ENCODE results near the gene USF3. TPM values are rescaled to one million over a fixed set of nuclear protein-coding genes. Genes with fewer than 3 reads are reported as not detected.

The USF3 gene
- total and polyA plus RNA-seq, 2 of the 13 experiments (the other 11 are each of a cell fraction or from before 2014, with no cell fraction given) = 6.3 to 15.2 TPM

- TF ChIP-seq CREM (IDR thresholded peaks at IDR 0.05) (peak; percentile 46), CREM (CRISPR knock-in tag; IDR thresholded peaks at IDR 0.05) (no peak), ZNF629 (CRISPR knock-in tag; conservative IDR thresholded peaks at IDR 0.05) (no peak), NBN (conservative IDR thresholded peaks at IDR 0.05) (no peak), PRDM10 (CRISPR knock-in tag; IDR thresholded peaks at IDR 0.05; ENCODE audit: low read depth) (no peak), NFATC3 (CRISPR knock-in tag; IDR thresholded peaks at IDR 0.05) (no peak), CENPX (CRISPR knock-in tag; IDR thresholded peaks at IDR 0.05) (no peak), E2F2 (CRISPR knock-in tag; IDR thresholded peaks at IDR 0.05; ENCODE audit: borderline replicate concordance) (no peak), ZNF407 (CRISPR knock-in tag; IDR thresholded peaks at IDR 0.05; ENCODE audit: not compliant biosample characterization) (no peak), ZBTB2 (CRISPR knock-in tag; IDR thresholded peaks at IDR 0.05; ENCODE audit: low read depth) (no peak), JUND (CRISPR knock-in tag; IDR thresholded peaks at IDR 0.05) (no peak), CBX2 (IDR thresholded peaks at IDR 0.05; ENCODE audit: low read depth, low read length) (no peak), CBX2 (CRISPR knock-in tag; IDR thresholded peaks at IDR 0.05; ENCODE audit: low read depth) (no peak), LBX2 (CRISPR knock-in tag; IDR thresholded peaks at IDR 0.05; ENCODE audit: borderline replicate concordance) (no peak)
These were observed 33.1 kb downstream of the USF3 start (continued) for GRCh38 chr3:113663324-113663750.
